Measurements from ENCODE around the gene PHACTR2.

The PHACTR2 gene

DNA sequence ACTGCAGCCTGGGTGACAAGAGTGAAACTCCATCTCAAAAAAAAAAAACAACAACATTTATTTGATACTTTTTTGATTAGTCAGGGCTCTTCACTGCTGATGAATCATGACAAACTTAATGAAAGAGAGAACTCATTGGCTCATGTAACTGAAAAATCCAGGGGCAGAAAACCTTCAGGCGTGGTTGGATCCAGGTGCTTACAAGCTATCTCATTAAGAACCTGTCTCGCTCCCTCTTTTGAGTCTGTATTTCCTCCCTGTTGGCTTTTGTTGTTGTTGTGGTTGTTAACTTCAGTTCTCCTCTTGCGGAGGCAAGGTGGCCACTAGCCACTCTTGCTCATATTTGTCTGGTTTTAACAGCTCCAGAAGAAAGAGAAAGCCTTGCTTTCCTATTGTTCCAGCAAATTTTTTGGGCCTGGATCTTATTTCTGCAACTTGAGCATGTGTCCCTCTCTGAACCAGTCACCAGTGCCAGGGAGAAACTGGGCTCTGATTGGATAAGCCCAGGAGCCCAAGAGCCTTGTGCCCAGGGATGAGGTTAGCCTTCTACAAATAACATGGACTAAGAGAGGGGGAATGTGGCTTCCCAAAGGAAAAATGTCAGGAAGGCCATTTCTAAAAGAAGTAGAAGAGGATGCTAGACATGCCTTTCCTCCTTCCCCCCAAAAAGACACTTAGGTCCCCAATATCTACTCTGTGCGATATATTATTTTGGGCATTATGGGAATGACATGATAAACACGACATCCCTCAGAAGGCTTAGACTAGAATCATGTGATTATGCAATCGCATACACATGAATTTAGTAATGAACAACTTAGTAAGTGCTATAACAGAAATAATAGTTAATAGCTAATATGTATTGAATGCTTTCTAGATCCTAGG is 64.5 kb downstream of the PHACTR2 start:
- DNase-seq (ENCODE audit: low spot score): no peak

DNA sequence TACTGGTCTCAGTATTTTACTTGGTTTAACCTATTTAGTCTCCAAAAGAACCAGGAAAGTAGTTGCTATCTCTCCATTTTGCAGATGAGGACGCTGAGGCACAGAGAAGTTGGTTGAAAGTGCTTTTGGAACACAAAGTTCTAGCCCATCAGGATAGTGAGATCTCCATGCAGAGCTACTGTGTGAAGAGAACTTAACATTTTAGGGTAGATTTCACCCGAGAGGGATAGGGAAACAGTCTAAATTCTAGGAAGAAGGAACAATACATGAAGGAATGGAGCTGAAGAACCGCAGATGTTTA is 65.1 kb downstream of the PHACTR2 start:
- no peak for DNase-seq (ENCODE audit: low spot score)

- peak; percentile 51 for DNase-seq (ENCODE audit: low spot score)
These were observed 65.8 kb downstream of the PHACTR2 start for GRCh38 chr6:143743301-143744166.

DNA sequence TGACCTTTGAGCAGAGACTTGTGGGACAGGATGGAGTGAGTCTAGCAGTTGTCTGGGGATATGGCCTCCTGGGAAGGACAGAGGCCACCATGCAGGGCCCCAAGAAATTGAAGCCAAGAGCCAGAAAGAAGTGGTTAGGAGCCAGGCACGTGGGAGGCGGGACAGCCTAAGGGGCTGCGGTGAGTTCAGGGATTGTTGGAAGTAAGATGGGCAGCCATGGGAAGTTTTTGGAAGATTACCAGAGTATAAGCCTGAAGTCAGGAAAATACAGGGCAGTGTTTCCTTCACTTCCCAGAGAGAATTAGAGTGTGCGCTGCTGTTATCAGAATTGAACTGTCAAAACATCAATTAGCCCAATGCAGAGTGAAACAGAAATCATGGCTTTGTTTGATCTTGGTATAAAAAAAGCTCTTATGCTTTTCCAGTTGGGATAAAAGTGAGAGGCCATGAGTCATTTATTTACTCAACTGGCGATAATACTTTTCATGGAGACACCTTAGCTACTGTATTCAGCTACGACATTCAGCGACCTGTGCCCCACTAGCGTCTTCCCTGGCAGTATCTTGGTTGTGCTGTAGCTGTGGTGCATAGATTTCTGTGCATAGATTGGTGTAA is 66.9 kb downstream of the PHACTR2 start:
- no peak for DNase-seq (ENCODE audit: low spot score)

DNA sequence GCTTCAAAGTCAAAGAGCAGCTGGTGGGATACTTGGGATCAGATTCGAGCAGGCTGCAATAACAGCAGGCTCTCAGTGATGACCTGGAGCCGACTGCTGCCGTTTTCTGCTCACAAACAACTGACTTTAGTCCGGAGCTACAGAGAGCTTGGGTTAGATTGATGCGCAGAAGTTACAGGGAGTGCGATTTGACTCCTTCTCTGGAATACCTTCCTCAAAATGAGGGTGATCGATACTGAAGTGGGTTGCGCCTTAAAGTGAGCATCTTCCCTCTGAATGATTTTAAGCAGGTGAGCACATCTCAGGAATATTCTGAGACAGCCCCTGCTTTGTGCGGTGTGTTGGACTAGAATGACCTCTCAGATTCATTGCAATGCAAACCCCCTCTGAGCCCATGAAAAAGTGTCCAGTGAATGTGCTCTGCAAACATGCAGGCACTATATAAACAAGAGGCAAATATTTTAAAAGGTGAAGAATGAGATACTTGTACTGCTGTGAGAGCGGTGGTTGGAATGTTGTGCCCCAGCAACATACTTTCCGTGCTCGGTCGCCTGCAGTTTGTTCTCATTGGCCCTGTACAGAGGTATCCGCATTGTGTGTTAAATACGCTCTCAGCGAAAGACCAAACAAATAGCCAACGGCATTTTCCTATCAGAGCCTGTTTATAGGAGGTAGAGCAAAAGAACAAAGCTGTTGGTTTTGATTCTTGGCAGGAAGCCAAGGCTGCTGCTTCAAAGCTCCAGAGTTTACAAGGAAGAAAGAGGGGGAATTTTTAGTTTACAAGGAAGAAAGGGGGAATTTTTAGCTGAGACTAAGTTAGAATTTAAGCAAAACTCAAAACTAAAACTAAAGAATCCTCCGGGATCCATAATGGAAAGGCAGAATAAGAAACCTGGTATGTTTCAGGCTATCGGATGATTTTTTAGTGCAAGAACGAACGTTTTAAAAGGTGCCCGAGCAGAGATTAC is 67.7 kb downstream of the PHACTR2 start:
- DNase-seq (ENCODE audit: low spot score): peak; percentile 55

DNA sequence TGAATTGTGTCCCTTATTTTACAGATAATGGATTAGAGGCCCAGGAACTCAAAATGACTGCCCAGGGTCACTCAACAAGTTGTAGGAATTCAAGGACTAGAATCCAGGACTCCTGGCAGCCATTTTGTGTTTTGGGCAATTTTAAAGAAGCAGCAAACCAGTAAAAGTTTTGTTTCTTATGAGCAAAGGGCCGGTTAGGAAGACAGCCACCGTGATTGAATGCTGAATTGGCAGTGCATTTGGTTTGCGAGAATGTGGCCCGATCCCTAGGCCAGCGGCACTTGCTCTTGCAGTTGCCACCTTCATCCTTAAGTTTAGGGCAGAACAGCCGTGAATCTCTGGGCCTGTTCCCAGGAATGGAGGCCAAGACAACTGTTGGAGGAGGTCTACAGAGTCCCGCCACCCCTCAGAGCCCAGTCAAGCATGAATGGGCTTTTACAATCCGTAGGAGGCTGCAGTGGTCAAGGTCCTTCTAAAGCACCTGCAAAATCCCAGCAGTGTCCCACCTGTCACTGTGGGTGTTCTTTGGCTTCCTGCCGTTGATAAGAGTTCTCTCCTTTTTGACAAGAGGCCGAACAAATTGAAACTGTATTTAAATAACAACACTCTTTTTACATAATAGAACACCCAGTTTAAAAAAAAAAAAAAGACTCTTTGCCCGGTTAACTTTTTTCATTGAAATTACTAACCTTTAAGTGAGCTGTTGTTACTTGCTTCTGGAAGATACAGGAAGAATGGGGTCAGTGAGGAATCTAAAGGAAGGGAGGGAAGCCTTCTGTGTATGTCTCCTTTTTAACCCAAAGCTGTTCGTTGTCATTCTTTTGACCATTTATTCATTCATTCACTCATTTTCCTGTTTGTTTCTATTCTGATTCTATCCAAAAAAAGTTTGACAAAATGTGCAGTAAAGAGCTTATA is 68.7 kb downstream of the PHACTR2 start:
- no peak for DNase-seq (ENCODE audit: low spot score)

GRCh38 chr6:143747347-143747842 is 69.6 kb downstream of the PHACTR2 start:
- no peak for DNase-seq (ENCODE audit: low spot score)

DNA sequence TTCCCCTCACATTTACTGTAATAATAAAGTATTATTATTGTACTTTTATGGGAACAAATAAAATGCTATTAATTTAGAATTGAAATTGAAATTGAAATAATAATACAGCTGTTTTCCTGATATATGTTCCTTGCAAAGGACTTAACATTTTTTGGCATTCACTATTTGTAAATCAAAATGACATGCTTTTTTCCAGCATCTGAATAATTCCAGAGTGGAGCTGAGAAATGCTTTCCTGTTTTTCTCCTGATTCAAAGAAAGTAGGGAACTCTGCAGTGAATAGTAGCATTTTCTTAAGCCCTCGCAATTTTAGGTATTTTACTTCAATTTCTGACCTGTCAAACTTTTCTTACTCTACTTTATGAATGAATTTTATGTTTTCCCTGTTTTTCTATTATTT is 72.1 kb downstream of the PHACTR2 start:
- no peak for DNase-seq (ENCODE audit: low spot score)

GRCh38 chr6:143750877-143751276 is 73.1 kb downstream of the PHACTR2 start:
- no peak for DNase-seq (ENCODE audit: low spot score)

DNA sequence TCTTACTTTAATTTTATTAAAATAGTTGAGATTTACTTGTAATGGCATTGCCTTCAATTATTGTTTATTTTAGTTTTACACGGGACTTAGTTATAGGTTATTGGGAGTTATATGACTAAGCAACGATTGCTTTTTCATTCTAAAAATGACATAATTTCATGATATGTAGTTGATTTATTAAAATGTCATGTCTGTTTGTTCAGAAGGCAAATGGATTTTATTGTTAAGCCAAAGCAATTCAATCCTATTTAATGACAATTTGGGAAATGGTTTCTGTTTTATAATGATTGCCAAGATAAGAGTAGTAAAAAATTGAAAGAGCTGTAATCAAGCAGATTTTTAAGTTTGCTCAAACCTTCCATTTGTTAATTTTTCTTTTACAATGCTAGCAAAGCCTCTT is 74.7 kb downstream of the PHACTR2 start:
- DNase-seq (ENCODE audit: low spot score): no peak

- DNase-seq (ENCODE audit: low spot score): no peak
These were observed 75.9 kb downstream of the PHACTR2 start for GRCh38 chr6:143753678-143754077.

- DNase-seq (ENCODE audit: low spot score): no peak
These were observed 76.4 kb downstream of the PHACTR2 start for GRCh38 chr6:143754204-143754603.

DNA sequence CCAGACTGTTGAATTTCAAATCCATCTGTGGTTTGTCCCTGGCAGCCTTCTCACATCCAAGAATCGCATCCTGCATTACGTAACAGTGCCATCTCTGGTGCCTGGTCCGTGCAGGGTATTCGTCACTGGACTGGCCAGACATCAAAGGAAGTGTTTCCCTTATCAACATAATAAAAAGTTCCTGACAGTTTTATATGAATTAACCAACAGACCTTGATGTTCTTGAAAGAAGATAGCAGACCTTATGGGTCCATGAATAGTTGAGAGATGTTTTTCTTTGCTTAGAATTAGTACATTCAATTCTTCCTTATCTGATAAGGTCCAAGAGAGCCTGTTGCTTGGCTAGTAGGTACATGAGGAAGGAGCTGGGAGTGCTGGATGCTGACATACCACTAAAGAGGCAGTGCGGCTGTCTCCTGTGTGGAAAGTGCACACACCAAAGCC is 77.6 kb downstream of the PHACTR2 start:
- peak; percentile 56 for DNase-seq (ENCODE audit: low spot score)

- DNase-seq (ENCODE audit: low spot score): no peak
These were observed 79.6 kb downstream of the PHACTR2 start for GRCh38 chr6:143757346-143757832.

DNA sequence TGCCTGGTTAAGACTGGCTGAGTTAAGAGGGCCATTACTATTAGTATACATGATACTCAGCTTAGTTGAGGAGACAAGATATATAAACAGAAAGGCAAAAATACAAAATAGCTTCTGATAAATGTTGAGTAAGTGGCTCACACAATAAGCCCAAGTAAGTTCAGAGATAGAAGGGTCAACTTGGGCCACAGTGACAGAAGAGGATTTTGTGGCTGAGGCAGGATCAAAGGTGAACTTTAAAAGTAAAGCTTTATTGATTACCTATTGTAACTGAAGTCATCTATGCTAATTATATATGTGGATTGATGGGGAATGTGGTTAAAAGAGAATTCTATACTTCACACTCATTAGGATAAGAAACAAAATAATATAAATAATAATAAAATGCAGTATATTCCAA is 80.8 kb downstream of the PHACTR2 start:
- no peak for DNase-seq (ENCODE audit: low spot score)

GRCh38 chr6:143759666-143760065 is 81.9 kb downstream of the PHACTR2 start:
- peak; percentile 48 for DNase-seq (ENCODE audit: low spot score)

DNA sequence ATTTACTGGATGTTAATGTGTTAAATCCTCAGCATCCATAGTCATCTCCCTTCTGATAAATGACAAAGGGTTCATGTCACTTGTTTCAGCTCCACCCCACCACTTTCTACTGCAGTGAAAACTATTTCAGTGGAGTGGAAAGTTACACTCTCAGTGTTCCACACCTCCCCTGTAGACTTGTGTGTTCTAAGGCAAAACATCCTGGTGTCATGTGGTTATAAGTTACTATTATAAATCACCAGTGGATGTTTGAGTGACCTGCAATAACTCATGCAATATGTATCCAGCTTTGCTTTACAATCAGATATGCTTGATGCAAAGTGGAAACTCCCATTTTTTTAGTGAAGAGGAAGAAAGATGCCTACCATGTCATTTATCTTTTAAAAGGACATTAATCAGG is 83.3 kb downstream of the PHACTR2 start:
- DNase-seq (ENCODE audit: low spot score): no peak

- DNase-seq (ENCODE audit: low spot score): no peak
These were observed 84.4 kb downstream of the PHACTR2 start for GRCh38 chr6:143762126-143762525.

GRCh38 chr6:143765422-143766184 is 87.8 kb downstream of the PHACTR2 start:
- no peak for DNase-seq (ENCODE audit: low spot score)
